ENCODE data around the gene GRK7.

DNA sequence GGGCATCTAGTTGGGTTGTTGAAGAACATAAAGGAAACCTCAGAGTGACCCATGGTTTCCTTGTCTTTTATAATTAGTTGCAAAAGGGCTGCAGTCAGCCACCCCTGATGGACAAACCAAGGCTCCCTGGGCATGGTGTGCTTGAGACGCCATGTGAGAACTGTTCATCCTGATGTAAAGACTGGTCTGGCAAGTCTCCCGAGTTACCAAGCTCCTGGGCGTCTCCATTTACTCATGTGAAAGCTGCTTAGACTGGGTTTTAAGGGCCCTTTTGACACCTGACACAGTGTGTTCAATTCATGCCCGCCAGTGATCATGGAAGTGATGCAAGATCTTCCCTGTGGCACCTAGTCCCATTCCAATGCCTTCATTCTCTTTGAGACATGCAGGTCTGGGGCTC lies 49.4 kb downstream of the GRK7 start:
- TF ChIP-seq CTCF (IDR thresholded peaks at IDR 0.05; ENCODE audit: low read length) = no peak
- TF ChIP-seq EZH2 (IDR thresholded peaks at IDR 0.05; ENCODE audit: borderline replicate concordance, low read length) = no peak

Measured in OCI-LY1 (cell line).